Raji (cell line): ENCODE data around the gene JMJD7.

ENCODE experiments used
- POLR2A ChIP-seq: IDR thresholded peaks from 2 replicates; pipeline ENCODE4 v1.6.1; 2011; ENCODE audit warnings: low read depth, low read length, control low read depth; ENCODE audit not compliant: insufficient read depth

The JMJD7 gene

GRCh38 chr15:41842229-41842628 lies 14.3 kb downstream of the JMJD7 start:
- TF ChIP-seq POLR2A = no peak

GRCh38 chr15:41843571-41843970 lies 15.7 kb downstream of the JMJD7 start:
- TF ChIP-seq POLR2A = no peak

- no peak for TF ChIP-seq POLR2A
Observed at GRCh38 chr15:41844814-41845213, 16.9 kb downstream of the JMJD7 start.

DNA sequence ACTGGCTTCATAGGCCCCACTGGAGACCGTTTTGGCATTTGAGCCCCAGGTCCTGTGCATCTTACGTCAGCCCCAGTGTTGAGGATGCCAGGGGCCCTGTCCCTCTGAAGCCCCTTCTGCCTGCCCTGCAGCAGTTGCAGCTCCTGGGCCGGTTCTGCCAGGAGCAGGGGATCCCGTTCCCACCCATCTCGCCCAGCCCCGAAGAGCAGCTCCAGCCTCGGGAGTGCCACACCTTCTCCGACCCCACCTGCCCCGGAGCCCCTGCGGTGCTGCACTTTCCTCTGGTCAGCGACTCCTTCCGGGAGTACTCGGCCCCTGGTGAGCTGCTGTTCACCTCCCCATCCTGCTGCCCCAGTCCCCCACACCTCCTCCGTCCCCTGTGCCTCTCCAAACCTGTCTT lies 19.3 kb downstream of the JMJD7 start:
- TF ChIP-seq POLR2A = no peak

GRCh38 chr15:41847981-41848380 lies 20.1 kb downstream of the JMJD7 start:
- no peak for TF ChIP-seq POLR2A

DNA sequence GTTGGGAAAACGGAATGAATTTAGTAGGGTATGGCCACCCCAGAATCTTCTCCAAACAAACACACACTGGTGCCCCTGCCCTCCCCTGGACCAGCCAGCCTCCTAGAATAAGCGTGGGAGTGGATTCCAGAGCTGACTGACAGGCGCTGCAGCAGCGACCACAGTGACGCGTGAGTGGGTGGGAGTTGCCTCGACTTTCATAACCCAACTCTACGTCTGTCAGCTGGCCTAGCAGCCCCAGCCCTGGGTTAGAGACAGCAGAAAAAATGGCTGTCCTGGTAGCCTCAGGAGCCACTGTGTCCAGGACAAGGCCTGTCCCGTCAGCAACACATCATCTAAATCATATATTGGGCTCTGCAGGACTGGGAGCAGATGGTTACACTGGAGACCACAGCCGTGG lies 20.7 kb downstream of the JMJD7 start:
- TF ChIP-seq POLR2A = no peak

DNA sequence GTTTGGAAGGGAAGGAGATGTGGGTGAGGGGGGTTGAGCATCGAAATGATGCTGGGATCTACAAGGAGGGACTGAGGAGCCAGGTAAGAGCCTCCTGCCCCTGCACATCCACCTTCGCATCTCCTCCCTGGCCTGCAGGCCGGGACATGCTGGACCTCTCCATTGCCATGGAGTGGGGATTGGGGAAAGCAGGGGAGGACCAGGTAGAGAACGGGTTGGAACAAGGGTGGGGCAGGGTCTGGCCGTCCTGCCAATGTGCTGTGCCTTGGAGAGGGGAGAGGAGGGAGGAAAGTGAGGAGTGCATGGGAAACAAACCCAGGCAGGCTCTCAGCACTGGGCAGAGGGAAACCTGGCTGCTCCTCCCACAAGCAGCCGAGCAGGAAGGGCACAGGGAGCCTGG lies 21.3 kb downstream of the JMJD7 start:
- no peak for TF ChIP-seq POLR2A

DNA sequence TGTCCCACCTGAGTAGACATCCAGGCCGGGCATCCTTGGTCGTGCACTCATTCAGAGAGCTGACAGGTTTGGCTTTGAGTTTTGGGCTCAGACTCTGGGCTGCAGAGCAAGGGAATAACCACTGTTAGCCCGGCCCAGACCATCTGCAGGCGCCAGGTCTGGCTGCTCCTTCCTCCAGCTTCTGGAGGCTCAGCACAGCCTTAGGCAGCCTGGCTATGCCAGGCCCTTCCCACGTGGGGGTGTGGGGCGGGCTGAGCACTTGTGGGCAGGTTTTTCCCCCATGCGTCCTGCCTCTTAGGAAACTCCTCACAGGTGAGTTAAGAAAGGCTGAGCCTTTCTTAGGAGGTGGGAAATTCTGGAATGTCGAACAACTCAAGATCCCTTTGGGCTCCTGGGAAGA lies 22.0 kb downstream of the JMJD7 start:
- TF ChIP-seq POLR2A = no peak

DNA sequence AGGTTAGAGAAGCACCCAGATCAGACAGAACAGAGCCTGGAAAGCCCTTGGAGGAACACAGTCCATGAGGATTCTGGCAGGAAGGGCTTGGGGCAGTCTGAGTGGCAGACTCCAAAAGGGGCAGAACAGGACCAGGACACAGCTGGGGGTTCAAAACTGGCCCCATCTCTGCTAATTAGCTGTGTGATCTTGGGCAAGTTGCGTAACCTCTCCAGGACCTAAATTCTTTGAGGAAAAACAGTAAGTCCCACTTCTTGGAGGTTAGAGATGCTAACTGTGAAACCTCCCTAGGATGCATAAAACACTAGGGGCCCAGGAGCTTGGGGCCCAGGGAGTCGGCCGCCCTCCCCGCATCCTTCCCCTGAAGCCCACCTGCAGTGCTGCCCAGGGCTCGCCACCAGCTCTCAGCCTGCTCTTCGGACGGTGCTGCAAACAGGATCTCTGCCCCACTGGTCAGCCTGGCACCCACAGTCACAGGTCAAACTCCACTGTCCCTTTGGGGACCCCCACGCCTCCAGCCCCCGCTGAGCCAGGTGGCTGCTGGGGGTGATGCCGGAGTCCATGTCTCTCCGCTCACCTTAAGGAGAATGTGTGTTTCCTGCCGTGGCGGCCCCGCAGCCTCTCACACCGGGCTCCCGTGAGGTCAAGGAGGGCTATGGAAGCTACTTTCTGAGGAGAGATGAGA lies 22.7 kb downstream of the JMJD7 start:
- TF ChIP-seq POLR2A = no peak

DNA sequence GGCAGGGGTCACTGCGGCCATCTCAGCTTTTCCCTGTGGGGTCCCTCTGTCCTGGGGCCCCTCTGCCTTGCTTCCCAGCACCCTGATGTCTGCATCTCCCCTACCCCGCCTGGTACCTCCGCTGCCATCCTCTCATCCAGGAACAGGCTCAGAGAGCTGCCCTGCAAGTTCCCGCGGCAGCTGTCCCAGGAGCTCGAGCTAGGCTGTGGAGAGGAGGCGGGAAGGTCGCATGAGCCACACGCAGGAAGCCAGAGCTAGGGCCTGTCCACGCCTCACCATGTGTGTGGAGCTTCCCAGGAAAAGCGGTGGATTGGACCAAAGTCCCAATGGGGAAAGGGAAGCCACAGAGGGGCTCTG lies 23.3 kb downstream of the JMJD7 start:
- TF ChIP-seq POLR2A = no peak

- no peak for TF ChIP-seq POLR2A
Observed at GRCh38 chr15:41851755-41852370, 24.0 kb downstream of the JMJD7 start.

GRCh38 chr15:41852736-41853590 lies 25.1 kb downstream of the JMJD7 start:
- no peak for TF ChIP-seq POLR2A

DNA sequence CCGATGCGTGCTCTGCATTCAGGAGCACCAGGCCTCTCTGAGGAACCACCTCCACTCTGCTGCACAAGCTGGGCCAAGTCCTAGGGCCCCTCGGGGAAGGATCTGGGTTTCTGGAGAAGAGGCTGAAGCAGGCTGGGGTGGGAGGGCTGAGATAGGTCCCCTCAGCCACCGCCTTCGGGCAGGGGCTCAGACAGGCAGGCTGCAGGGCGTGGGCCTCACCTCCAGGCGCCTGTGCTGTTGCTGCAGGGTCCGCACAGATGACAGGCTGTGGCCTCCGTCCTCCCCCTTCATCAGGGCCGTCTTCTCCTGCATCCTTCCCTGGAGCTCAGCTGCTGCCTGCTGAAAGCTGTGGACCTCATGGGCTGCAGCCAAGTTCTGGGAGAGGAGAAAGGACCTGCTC lies 25.9 kb downstream of the JMJD7 start:
- TF ChIP-seq POLR2A = no peak

DNA sequence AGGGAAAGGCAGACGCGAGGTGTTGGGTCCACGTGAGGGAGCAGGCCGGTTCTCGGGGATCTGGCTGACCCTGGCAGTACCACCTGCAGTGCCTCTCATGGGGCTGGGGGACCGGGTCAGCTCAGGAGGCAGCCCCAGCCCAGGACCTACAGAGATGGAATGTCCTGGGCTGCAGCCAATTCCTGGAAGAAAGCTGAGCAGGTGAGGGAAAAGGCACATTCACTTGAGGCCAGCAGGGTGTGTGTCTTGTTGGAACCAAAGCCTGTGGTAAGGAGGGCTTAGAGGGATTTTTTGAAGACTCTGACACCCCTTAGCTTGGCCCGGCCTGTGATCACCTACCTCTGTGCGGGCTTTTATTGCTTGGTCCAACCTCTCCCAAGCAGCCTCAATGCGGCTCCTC lies 26.6 kb downstream of the JMJD7 start:
- TF ChIP-seq POLR2A = no peak

DNA sequence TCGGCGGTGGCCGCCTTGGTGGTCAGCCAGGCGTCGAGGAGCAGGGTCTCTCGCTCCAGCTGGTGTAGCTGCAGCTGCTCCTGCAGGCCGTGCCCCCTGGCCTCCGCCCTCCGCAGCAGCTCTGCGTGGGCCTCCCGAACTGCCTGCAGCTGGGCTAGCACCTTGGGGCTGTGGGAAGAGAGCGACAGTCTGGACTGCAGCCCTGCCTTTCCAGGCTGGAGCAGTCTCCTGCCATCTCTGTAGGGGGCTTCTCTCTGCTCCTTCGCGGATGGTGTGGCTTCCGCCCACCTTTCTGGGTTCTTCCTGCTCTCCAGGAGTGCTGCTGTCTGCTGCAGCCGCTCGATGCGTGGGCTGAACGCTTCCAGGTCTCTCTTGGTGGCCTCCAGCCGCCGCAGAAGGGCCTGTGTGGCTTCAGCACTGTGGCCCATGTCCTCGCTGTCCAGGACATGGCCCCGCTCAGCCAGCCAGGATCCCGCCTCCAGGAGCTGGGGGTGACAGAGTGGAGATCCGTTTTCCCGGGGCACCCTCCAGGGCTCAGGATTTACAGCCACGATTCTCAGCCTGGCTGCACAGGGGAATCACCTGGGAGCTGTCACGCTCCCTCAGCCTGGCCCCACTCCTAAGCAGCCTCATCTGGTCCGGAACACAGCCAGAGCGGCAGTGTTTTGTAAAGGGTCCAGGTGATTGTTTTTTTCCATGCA lies 27.5 kb downstream of the JMJD7 start:
- TF ChIP-seq POLR2A = no peak
